GM23338 (cell line): ENCODE results near the gene SEMA4C. TPM values are rescaled to one million over a fixed set of nuclear protein-coding genes. Genes with fewer than 3 reads are reported as not detected.
A peak's percentile ranks its signal among the peaks of the same experiment; 100 is the strongest.

Experiments
- ATAC-seq: fragments of 200-7000 bp; cut with Tn5 transposase; 3 replicates; pipeline ENCODE4 v1.9.1; 2020
- DNase-seq: peaks from one replicate; pipeline ENCODE4 v3.0.0-alpha.2; 2015; ENCODE audit warnings: low spot score
- H2AFZ ChIP-seq: fragments of 200-600 bp; sonication (generic); 2 replicates; pipeline ENCODE4 v1.8.0; 2016; ENCODE audit warnings: antibody characterized with exemption, mild to moderate bottlenecking, moderate library complexity
- H3F3A ChIP-seq: fragments of 200-600 bp; sonication (generic); replicated peaks from 2 replicates; pipeline ENCODE4 v1.8.0; 2017; ENCODE audit warnings: antibody characterized with exemption, mixed run types, low read depth
- H3K27ac ChIP-seq: fragments of 200-600 bp; sonication (generic); 2 replicates; pipeline ENCODE4 v1.6.1; 2016; ENCODE audit warnings: low read depth
- H3K27me3 ChIP-seq: fragments of 200-600 bp; sonication (generic); 2 replicates; pipeline ENCODE4 v1.8.0; 2016; ENCODE audit warnings: mild to moderate bottlenecking, mixed run types, moderate library complexity; ENCODE audit not compliant: insufficient read depth
- H3K36me3 ChIP-seq: fragments of 200-600 bp; sonication (generic); 2 replicates; pipeline ENCODE4 v1.8.0; 2016; ENCODE audit warnings: mild to moderate bottlenecking; ENCODE audit not compliant: insufficient read depth
- H3K4me1 ChIP-seq: fragments of 200-600 bp; sonication (generic); 2 replicates; pipeline ENCODE4 v1.8.0; 2016; ENCODE audit warnings: mild to moderate bottlenecking, moderate library complexity; ENCODE audit not compliant: insufficient read depth
- H3K4me2 ChIP-seq: fragments of 200-600 bp; sonication (generic); 2 replicates; pipeline ENCODE4 v1.7.1; 2017; ENCODE audit warnings: mixed run types
- H3K4me3 ChIP-seq: fragments of 200-600 bp; sonication (generic); 2 replicates; pipeline ENCODE4 v1.6.1; 2016; ENCODE audit warnings: mixed run types
- H3K79me2 ChIP-seq: fragments of 200-600 bp; sonication (generic); replicated peaks from 2 replicates; pipeline ENCODE4 v1.8.0; 2017; ENCODE audit warnings: mild to moderate bottlenecking; ENCODE audit not compliant: insufficient read depth
- H3K9me2 ChIP-seq: fragments of 200-600 bp; sonication (generic); 2 replicates; pipeline ENCODE4 v1.8.0; 2017; ENCODE audit not compliant: insufficient read depth
- H4K20me1 ChIP-seq: fragments of 200-600 bp; sonication (generic); replicated peaks from 2 replicates; pipeline ENCODE4 v1.8.0; 2017; ENCODE audit warnings: mild to moderate bottlenecking; ENCODE audit not compliant: insufficient read depth
- H3K27ac Mint-ChIP-seq: 2 replicates; pipeline ENCODE4 v1.8.0; 2020; ENCODE audit warnings: inconsistent platforms, mild to moderate bottlenecking, moderate library complexity, mixed read lengths
- H3K27me3 Mint-ChIP-seq: 3 replicates; pipeline ENCODE4 v1.8.0; 2022; ENCODE audit warnings: low read depth, mild to moderate bottlenecking, moderate library complexity, mixed read lengths, inconsistent platforms; ENCODE audit not compliant: insufficient read depth, poor library complexity
- H3K36me3 Mint-ChIP-seq: 3 replicates; pipeline ENCODE4 v1.8.0; 2021; ENCODE audit warnings: low read depth, mild to moderate bottlenecking, inconsistent platforms, moderate library complexity, mixed read lengths
- H3K4me1 Mint-ChIP-seq: 3 replicates; pipeline ENCODE4 v1.8.0; 2020; ENCODE audit warnings: mild to moderate bottlenecking, inconsistent platforms, mixed read lengths
- H3K4me3 Mint-ChIP-seq: 3 replicates; pipeline ENCODE4 v1.8.0; 2021; ENCODE audit warnings: moderate library complexity, mild to moderate bottlenecking, inconsistent platforms, mixed read lengths
- H3K9me3 Mint-ChIP-seq: 3 replicates; pipeline ENCODE4 v1.8.0; 2020; ENCODE audit warnings: moderate library complexity, mild to moderate bottlenecking, inconsistent platforms, mixed read lengths
- CREB1 ChIP-seq: fragments of 250-450 bp; sonication (Bioruptor Pico); IDR thresholded peaks from 2 replicates; pipeline ENCODE4 v1.5.0; 2020; ENCODE audit warnings: low read depth, mild to moderate bottlenecking, moderate library complexity
- CTCF ChIP-seq, 2 experiments: fragments of 200-600 bp in 1 of 2; sonication (generic) in 1 of 2; conservative IDR thresholded peaks; 2 replicates each; pipeline versions ENCODE4 v1.5.1 to v1.6.1; 2016 to 2017; ENCODE audit warnings: antibody characterized with exemption in 2 of 2, low read depth in 2 of 2, mild to moderate bottlenecking in 2 of 2, moderate library complexity in 1 of 2
- ETS1 ChIP-seq: IDR thresholded peaks from 2 replicates; pipeline ENCODE4 v1.6.1; 2016; ENCODE audit warnings: antibody characterized with exemption
- EZH2 ChIP-seq: fragments of 200-600 bp; sonication (generic); IDR thresholded peaks from one replicate; pipeline ENCODE4 v1.8.0; 2017; ENCODE audit warnings: antibody characterized with exemption, mild to moderate bottlenecking, low read depth; ENCODE audit not compliant: unreplicated experiment
- EZH2phosphoT487 ChIP-seq: fragments of 200-600 bp; sonication (generic); IDR thresholded peaks from one replicate; pipeline ENCODE4 v1.8.1; 2018; ENCODE audit warnings: antibody characterized with exemption; ENCODE audit not compliant: unreplicated experiment
- JUNB ChIP-seq: IDR thresholded peaks from one replicate; pipeline ENCODE4 v1.6.1; 2016; ENCODE audit warnings: antibody characterized with exemption; ENCODE audit not compliant: unreplicated experiment
- NANOG ChIP-seq: IDR thresholded peaks from 2 replicates; pipeline ENCODE4 v1.6.1; 2016; ENCODE audit warnings: antibody characterized with exemption, borderline replicate concordance
- POLR2AphosphoS5 ChIP-seq: IDR thresholded peaks from 2 replicates; pipeline ENCODE4 v1.6.1; 2016; ENCODE audit warnings: antibody characterized with exemption, low read depth
- REST ChIP-seq: IDR thresholded peaks from one replicate; pipeline ENCODE4 v1.6.1; 2018; ENCODE audit warnings: antibody characterized with exemption; ENCODE audit not compliant: unreplicated experiment
- STAT1 ChIP-seq: IDR thresholded peaks from one replicate; pipeline ENCODE4 v1.6.1; 2016; ENCODE audit warnings: antibody characterized with exemption; ENCODE audit not compliant: unreplicated experiment
- ZNF114 ChIP-seq: fragments of 250-450 bp; sonication (Bioruptor Pico); IDR thresholded peaks from 2 replicates; pipeline ENCODE4 v1.5.0; 2020; ENCODE audit warnings: mild to moderate bottlenecking, moderate library complexity
- ZNF331 ChIP-seq: fragments of 250-450 bp; sonication (Bioruptor Pico); IDR thresholded peaks from 2 replicates; pipeline ENCODE4 v1.5.0; 2020; ENCODE audit warnings: low read depth, mild to moderate bottlenecking, moderate library complexity
- ZNF462 ChIP-seq: fragments of 250-450 bp; sonication (Bioruptor Pico); IDR thresholded peaks from 2 replicates; pipeline ENCODE4 v1.5.0; 2020; ENCODE audit warnings: mild to moderate bottlenecking, moderate library complexity
- polyA plus RNA-seq: library from polyadenylated mRNA; unstranded; fragments of >200 nt; fragmentation: Nextera tagmentation; extraction: Ambion mirVana; gene quantifications from 2 replicates; pipeline ENCODE4 v1.2.1, GENCODE V29; 2016
- total RNA-seq: library from RNA; depleted of rRNA; stranded (reverse); fragments of >200 nt; shearing (Covaris generic); gene quantifications from 2 replicates; pipeline ENCODE4 v1.2.3, GENCODE V29; 2014

SEMA4C gene
- total and polyA plus RNA-seq, 2 experiments from 2014 or later, result 16.8 to 80.7 TPM

GRCh38 chr2:96907115-96908041 is 37.5 kb upstream of the SEMA4C start:
- Histone ChIP-seq H2AFZ (peak overlapping the region; percentile 96), H4K20me1 (no peaks in the 10 kb centered on the region), H3K9me2 (no peaks in the 10 kb centered on the region), H3K4me2 (peak overlapping the region; percentile 53), H3K4me3 (no peak overlapping the region), H3K79me2 (no peaks in the 10 kb centered on the region), H3K36me3 (no peaks in the 10 kb centered on the region), H3F3A (no peaks in the 10 kb centered on the region), H3K4me1 (peaks cover 12% of the 10 kb centered on the region), H3K27ac (peak overlapping the region; percentile 14; the same call in 1 of the 2 replicates), H3K27me3 (no peaks in the 10 kb centered on the region)
- Mint-ChIP-seq H3K36me3 (no peaks in the 10 kb centered on the region; the same call in 2 of the 3 replicates), H3K4me1 (peaks cover 32% of the 10 kb centered on the region), H3K27ac (peak overlapping the region; percentile 90; the same call in 1 of the 2 replicates), H3K9me3 (no peaks in the 10 kb centered on the region), H3K27me3 (peaks cover 21% of the 10 kb centered on the region), H3K4me3 (peak overlapping the region; percentile 29; the same call in 2 of the 3 replicates)
- TF ChIP-seq NANOG (no peak), CREB1 (CRISPR knock-in tag) (no peak), EZH2 (no peak), REST (no peak), POLR2AphosphoS5 (no peak), ZNF331 (CRISPR knock-in tag) (no peak), ZNF462 (CRISPR knock-in tag) (no peak), JUNB (no peak), STAT1 (no peak), ETS1 (no peak), ZNF114 (no peak), EZH2phosphoT487 (no peak), CTCF (conservative IDR thresholded peaks at IDR 0.05; ENCODE audit: low read depth in 2 of 2) (no peak)
- peak; percentile 65 for DNase-seq
- peak; percentile 89 for ATAC-seq
